Neural cell (in vitro differentiated cells): Measurements from ENCODE around the gene RAB4B.
"Not testable (repeated sequence)": the region's sequence is repeated elsewhere in the genome, so short reads cannot be mapped to it uniquely, and the experiment has no call there.

ENCODE experiments used
- POLR2AphosphoS5 ChIP-seq: IDR thresholded peaks from 2 replicates; pipeline ENCODE4 v1.6.1; 2012
- TF ChIP-seq, protein P1 (sequence below): fragments of 450-650 bp; IDR thresholded peaks from 2 replicates; pipeline ENCODE4 v1.5.1; 2014; ENCODE audit warnings: antibody characterized with exemption, mild to moderate bottlenecking, moderate library complexity; ENCODE audit not compliant: poor library complexity, severe bottlenecking

DNA sequence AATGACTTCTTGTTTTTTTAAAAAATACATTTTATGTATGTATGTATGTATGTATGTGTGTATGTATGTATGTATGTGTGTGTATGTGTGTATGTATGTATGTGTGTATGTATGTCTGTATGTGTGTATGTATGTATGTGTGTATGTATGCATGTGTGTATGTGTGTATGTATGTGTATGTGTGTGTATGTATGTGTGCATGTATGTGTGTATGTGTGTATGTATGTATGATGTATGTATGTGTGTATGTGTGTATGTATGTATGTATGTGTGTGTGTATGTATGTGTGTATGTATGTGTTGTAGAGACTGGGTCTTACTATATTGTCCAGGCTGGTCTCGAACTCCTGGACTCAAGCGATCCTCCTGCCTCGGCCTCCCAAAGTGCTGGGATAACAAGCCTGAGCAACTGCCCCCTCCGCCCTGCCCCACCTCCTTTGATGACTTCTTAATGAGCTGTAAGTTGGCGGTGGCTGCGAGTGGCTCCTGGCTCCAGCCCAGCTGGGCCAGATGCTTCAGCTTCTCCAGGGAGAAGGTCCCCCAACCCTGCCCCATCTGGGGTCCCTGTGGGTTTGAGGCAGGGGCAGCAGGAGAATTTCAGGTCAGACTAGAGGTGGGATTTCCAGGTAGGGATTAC is 47.5 kb downstream of the RAB4B start:
- TF ChIP-seq, protein P1, sequence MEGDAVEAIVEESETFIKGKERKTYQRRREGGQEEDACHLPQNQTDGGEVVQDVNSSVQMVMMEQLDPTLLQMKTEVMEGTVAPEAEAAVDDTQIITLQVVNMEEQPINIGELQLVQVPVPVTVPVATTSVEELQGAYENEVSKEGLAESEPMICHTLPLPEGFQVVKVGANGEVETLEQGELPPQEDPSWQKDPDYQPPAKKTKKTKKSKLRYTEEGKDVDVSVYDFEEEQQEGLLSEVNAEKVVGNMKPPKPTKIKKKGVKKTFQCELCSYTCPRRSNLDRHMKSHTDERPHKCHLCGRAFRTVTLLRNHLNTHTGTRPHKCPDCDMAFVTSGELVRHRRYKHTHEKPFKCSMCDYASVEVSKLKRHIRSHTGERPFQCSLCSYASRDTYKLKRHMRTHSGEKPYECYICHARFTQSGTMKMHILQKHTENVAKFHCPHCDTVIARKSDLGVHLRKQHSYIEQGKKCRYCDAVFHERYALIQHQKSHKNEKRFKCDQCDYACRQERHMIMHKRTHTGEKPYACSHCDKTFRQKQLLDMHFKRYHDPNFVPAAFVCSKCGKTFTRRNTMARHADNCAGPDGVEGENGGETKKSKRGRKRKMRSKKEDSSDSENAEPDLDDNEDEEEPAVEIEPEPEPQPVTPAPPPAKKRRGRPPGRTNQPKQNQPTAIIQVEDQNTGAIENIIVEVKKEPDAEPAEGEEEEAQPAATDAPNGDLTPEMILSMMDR = not testable (repeated sequence)
- not testable (repeated sequence) for TF ChIP-seq POLR2AphosphoS5
